Gastrocnemius medialis (tissue), 4 donors: ENCODE measurements around the gene DCBLD1. TPM values are rescaled to one million over a fixed set of nuclear protein-coding genes. Genes with fewer than 3 reads are reported as not detected.

Source experiments
- ATAC-seq, 2 donors: fragments of 150-250 bp; one replicate each; pipeline ENCODE4 v1.9.1; 2016
- DNase-seq, 2 donors: peaks; one replicate each; pipeline ENCODE4 v3.0.0-alpha.2; 2019
- H3K27ac ChIP-seq, 4 donors: fragments of 200-600 bp; sonication (generic); 1 replicate in 1 of 4; 2 replicates in 3 of 4; pipeline ENCODE4 v1.5.1; 2016 to 2018; ENCODE audit warnings: mild to moderate bottlenecking in 2 of 4, moderate library complexity in 1 of 4
- H3K27me3 ChIP-seq, 3 donors: fragments of 200-600 bp; sonication (generic) in 2 of 3; 1 replicate in 1 of 3; 2 replicates in 2 of 3; pipeline versions ENCODE4 v1.5.1 to v1.6.0; 2016 to 2019; ENCODE audit warnings: mild to moderate bottlenecking in 1 of 3, moderate library complexity in 1 of 3
- H3K36me3 ChIP-seq, 2 donors: fragments of 200-600 bp; sonication (generic) in 1 of 2; one replicate each; pipeline ENCODE4 v1.5.1; 2017 to 2018
- H3K4me1 ChIP-seq, 2 donors: fragments of 200-600 bp; sonication (generic) in 1 of 2; one replicate each; pipeline ENCODE4 v1.5.1; 2016 to 2017; ENCODE audit warnings: mild to moderate bottlenecking in 2 of 2
- H3K4me3 ChIP-seq, 4 donors: fragments of 200-600 bp; sonication (generic) in 3 of 4; 1 replicate in 1 of 4; 2 replicates in 3 of 4; pipeline ENCODE4 v1.5.1; 2016 to 2019; ENCODE audit warnings: mild to moderate bottlenecking in 2 of 4
- H3K9me3 ChIP-seq, 3 donors: fragments of 200-600 bp; sonication (generic) in 2 of 3; 1 replicate in 1 of 3; 2 replicates in 2 of 3; pipeline ENCODE4 v1.5.1; 2016 to 2019
- CTCF ChIP-seq, 5 experiments: fragments of 450-650 bp in 3 of 5; fragments of 200-600 bp in 2 of 5; sonication (generic) in 2 of 5; IDR thresholded peaks in 4 of 5; conservative IDR thresholded peaks in 1 of 5; 1 replicate in 4 of 5; 2 replicates in 1 of 5; pipeline ENCODE4 v1.5.1; 2016 to 2019; ENCODE audit warnings: antibody characterized with exemption in 5 of 5, mild to moderate bottlenecking in 3 of 5, moderate library complexity in 3 of 5
- POLR2A ChIP-seq, 2 donors: fragments of 450-650 bp; IDR thresholded peaks; one replicate each; pipeline ENCODE4 v1.6.1; 2017; ENCODE audit warnings: antibody characterized with exemption in 2 of 2, mild to moderate bottlenecking in 2 of 2, moderate library complexity in 2 of 2
- in situ Hi-C, 4 donors: fragments of 200-750 bp; cut with MboI; loops; one replicate each; pipeline versions ENCODE4 v1.15.0 to v1.8.0; 2017; ENCODE audit warnings: low sequenced_read_pairs in 4 of 4
- intact Hi-C: fragments of 100-400 bp; cut with DNase I; formaldehyde crosslinking; loops from one replicate; pipeline ENCODE4 v1.15.1; 2023; ENCODE audit warnings: low total_unique reads
- total RNA-seq, 4 donors: library from RNA; depleted of rRNA; stranded (reverse); fragments of >200 nt; gene quantifications; one replicate each; pipeline versions ENCODE4 v1.1.0 to v1.2.3, GENCODE V29; 2016

Gene DCBLD1
- total RNA-seq, 4 donors from 2014 or later, result 4.3 to 8.1 (median 5.2) TPM

DNA sequence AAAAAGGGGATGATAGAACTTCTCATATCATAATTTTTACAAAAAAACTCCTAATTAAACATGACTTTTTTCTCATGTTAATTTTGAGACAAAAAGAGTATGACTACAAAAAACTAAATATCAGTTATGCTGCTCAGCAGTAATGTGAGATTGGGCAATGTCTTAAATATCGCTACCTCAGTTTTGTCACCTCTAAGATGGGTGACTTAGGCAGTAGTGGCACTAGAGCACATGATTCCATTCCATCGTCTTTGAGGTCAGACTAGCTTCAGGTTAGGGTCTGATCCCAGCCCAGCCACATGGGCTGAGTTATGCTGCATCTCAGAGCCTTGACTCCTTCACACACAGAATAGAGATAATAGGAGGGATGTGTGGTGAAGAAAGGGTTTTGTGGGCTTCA, 11.0 kb downstream of the DCBLD1 start:
- Histone ChIP-seq H3K27ac (peak overlapping the region in 3 of 4 donors; percentile 52 to 60 (median 55)), H3K4me1 (peaks cover 8 to 29% of the 10 kb centered on the region in 2 donors), H3K4me3 (no peak overlapping the region), H3K27me3 (no peaks in the 10 kb centered on the region), H3K9me3 (no peaks in the 10 kb centered on the region), H3K36me3 (no peaks in the 10 kb centered on the region)
- DNase-seq (no peak), ATAC-seq (no peak)
- intact Hi-C loops, result no loop called here
- in situ Hi-C loops, result no loop called here
- no peak for TF ChIP-seq POLR2A (IDR thresholded peaks at IDR 0.05)
- TF ChIP-seq CTCF (IDR thresholded peaks at IDR 0.05 in 4 of 5, conservative IDR thresholded peaks at IDR 0.05 in 1 of 5), result no peak

DNA sequence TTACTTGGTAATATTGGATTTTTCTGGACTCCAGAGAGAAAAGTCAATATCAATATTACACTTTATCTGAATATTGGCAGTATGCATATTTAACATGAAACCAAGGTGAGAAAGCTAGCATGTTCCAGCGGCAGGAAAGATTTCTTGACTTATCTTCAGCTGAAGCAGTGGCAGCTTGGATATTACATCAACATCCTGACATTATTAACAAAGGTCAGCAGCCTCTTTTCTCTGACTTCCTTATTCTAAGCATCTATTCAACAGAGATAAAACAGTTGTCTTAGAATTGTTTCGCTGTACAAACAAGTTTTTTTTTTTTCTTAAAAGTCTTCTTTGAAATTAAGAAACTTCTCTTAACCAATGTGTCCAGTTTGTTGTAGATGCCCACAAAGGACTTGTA, 11.8 kb downstream of the DCBLD1 start:
- no peak for DNase-seq
- TF ChIP-seq POLR2A (IDR thresholded peaks at IDR 0.05), result no peak
- no peaks in the 10 kb centered on the region for H3K36me3 ChIP-seq
- H3K27me3 ChIP-seq, result no peaks in the 10 kb centered on the region
- in situ Hi-C loops (no loop called here), intact Hi-C loops (no loop called here)
- ATAC-seq, result peak in 1 of 2 donors; percentile 30
- no peaks in the 10 kb centered on the region for H3K9me3 ChIP-seq
- H3K27ac ChIP-seq, result peak overlapping the region in 3 of 4 donors; percentile 52 to 60 (median 55)
- H3K4me1 ChIP-seq, result peaks cover 8 to 29% of the 10 kb centered on the region in 2 donors
- no peak overlapping the region for H3K4me3 ChIP-seq

DNA sequence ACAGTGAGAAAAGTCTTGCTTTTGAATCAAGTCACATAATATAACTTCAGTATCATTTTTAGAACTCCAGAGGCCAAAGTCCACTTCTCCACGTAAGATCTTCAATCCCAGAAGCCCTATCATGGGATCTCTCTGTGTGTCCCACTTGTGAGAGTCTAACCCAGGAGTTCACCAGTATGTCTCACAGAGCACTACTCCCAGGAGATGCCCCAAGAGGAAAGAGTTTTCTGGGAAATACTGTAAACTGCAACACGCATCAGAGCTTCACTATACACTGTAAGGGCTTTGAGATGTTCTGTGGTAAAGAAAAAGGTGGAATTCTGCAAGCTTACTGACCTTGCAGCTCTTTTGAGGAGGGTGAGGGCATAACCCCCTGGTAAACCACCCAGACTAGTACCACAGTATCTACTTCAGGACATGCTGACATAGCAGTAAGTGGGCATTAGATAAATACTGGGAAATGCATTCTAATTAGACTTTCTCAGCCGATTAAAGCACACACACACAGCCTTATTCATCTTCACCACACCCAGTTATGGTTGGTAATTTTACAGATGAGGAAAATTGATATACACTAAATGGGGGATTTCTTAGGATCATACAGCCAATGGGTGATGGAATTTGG, 12.3 kb downstream of the DCBLD1 start:
- Histone ChIP-seq H3K36me3 (no peaks in the 10 kb centered on the region), H3K4me1 (peaks cover 8 to 29% of the 10 kb centered on the region in 2 donors), H3K27ac (peak overlapping the region in 3 of 4 donors; percentile 52 to 60 (median 55)), H3K9me3 (no peaks in the 10 kb centered on the region), H3K27me3 (no peaks in the 10 kb centered on the region), H3K4me3 (no peak overlapping the region)
- DNase-seq (no peak), ATAC-seq (peak; percentile 68 to 70)
- in situ Hi-C loops, result no loop called here
- TF ChIP-seq CTCF (IDR thresholded peaks at IDR 0.05 in 4 of 5, conservative IDR thresholded peaks at IDR 0.05 in 1 of 5) (no peak), POLR2A (IDR thresholded peaks at IDR 0.05) (no peak)
- intact Hi-C loops, result no loop called here

- TF ChIP-seq POLR2A (IDR thresholded peaks at IDR 0.05) (no peak), CTCF (IDR thresholded peaks at IDR 0.05 in 4 of 5, conservative IDR thresholded peaks at IDR 0.05 in 1 of 5) (no peak)
- DNase-seq (no peak), ATAC-seq (no peak)
- Histone ChIP-seq H3K4me1 (peaks cover 8 to 29% of the 10 kb centered on the region in 2 donors), H3K36me3 (no peaks in the 10 kb centered on the region), H3K4me3 (no peak overlapping the region), H3K27ac (peak overlapping the region in 3 of 4 donors; percentile 37 to 55 (median 52)), H3K9me3 (no peaks in the 10 kb centered on the region), H3K27me3 (no peaks in the 10 kb centered on the region)
- in situ Hi-C loops (no loop called here), intact Hi-C loops (no loop called here)
Observed at GRCh38 chr6:117495425-117495824, 13.0 kb downstream of the DCBLD1 start.

GRCh38 chr6:117495869-117496268, 13.4 kb downstream of the DCBLD1 start:
- intact Hi-C loops, result no loop called here

More at GRCh38 chr6:117495869-117496268, 13.4 kb downstream of the DCBLD1 start:
- DNase-seq, result no peak
- in situ Hi-C loops, result no loop called here
- no peaks in the 10 kb centered on the region for H3K36me3 ChIP-seq
- no peak overlapping the region for H3K4me3 ChIP-seq
- H3K4me1 ChIP-seq, result peaks cover 8 to 29% of the 10 kb centered on the region in 2 donors
- H3K27me3 ChIP-seq, result no peaks in the 10 kb centered on the region
- H3K27ac ChIP-seq, result peak overlapping the region in 3 of 4 donors; percentile 37 to 55 (median 52)
- ATAC-seq, result no peak
- H3K9me3 ChIP-seq, result no peaks in the 10 kb centered on the region
- TF ChIP-seq CTCF (IDR thresholded peaks at IDR 0.05 in 4 of 5, conservative IDR thresholded peaks at IDR 0.05 in 1 of 5) (no peak), POLR2A (IDR thresholded peaks at IDR 0.05) (no peak)
